Stimulated activated CD4-positive, alpha-beta T cell treated with anti-CD3 and anti-CD28 coated beads, Interleukin-1b, Interleukin-23, amount 100 ng/mL, for 4 hours (primary cell): Measurements from ENCODE around the gene PDE4C.
"Not testable (repeated sequence)": the region's sequence is repeated elsewhere in the genome, so short reads cannot be mapped to it uniquely, and the experiment has no call there.

Source experiments
- DNase-seq, 2 donors: peaks; one replicate each; pipeline ENCODE4 v3.0.0-alpha.2; 2020; ENCODE audit warnings: low read depth in 2 of 2

Gene PDE4C

DNA sequence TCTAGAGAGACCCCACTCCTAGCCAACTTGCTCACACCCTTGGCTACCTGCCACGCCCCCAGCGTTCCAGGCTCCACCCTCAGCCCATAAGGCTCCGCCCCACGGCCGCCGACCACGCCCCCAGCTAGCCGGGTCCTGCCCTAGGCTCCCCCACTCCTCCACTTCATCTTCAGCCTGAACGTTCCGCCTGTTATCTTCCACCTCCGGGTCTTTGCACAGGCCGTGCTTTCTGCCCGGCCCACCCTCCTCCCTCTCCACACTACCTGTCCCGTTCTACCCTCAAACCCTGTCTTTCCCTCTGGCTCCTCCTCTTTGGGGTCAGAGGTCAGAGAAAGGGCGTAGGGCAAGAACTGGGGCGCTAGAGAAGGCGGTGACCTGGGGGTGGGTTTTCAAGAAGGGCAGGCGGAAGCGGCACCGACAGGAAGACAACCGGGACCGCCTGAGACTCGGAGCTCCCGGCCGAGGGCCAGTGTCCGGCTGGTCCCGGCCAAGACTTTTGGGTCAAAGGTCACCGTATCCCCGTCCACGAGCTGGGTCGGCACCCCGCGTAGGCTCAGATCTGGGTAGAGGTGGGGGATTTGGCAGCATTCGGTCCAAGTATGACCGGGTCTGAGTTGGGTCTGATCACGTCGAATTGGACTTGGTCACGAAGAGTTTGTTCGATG is 2.2 kb downstream of the PDE4C start:
- DNase-seq: peak in 1 of 2 donors; percentile 21

DNA sequence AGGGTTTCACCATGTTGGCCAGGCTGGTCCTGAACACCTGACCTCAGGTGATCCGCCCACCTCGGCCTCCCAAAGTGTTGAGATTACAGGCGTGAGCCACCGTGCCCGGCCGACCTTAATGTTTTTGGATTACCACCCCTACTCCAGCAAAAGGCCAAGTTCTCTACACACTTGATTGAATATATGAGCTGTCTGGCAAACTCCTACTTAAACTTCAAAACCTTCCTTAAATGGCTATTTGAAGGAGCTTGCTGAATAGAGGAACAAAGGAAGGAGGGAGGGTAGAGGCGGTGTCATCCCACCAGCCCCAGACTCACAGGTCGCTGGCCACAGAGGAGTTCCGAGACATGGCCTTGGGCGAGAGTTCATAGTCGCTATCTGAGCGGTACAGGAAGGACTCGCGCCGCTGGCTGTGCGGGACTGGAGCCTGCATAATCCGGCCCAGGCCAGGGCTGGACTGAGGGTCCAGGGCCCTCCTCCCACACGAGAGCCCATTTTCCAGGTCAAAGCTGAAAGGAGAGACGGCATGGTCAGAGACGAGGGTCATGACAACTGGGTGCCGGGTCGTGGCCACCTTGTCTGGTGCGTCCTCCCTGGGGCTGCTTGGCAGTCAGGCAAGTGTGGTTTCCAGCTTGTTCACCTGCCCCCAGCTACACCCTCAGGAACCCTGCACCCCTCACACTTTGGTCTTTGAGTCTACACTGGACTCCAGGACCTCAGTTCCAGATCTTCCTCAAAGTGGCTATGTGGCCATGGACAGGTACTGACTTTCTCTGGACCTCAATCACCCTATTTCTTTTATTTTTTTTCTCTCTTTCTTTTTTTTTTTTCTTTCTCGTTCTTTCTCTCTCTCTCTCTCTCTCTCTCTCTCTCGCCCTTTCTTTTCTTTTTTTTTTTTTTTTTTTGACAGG is 4.2 kb downstream of the PDE4C start:
- no peak for DNase-seq

DNA sequence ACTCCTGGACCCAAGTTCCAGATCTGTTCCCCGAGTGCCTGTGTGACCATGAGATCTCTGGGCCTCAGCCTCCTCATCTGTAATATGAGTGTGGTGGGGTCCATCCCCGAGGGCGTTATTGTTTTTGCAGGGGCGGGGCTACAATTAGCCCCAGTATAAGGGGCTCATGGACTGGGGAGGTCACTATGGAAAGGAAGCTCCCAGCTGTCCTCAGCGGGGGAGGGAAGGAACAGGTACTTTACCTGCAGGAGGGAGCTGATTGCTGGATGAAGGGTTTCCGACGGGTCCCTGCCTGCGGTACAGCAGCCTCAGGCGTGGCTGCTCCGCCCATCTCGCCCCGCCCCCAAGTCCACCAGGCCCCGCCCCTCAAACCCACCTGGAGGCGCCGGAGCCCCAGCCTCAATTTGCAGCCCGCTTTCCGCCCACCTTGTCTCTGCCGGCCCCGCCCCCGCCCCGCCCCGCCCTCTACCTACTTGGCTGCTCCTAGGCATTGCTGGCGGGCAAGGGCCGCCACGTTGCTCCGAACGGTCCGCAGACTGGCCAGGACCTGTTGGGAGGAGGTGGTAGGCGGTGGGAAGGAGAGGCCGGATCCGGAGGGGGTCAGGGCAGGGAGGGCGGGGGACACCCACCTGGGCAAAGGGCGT is 5.5 kb downstream of the PDE4C start:
- DNase-seq: no peak

DNA sequence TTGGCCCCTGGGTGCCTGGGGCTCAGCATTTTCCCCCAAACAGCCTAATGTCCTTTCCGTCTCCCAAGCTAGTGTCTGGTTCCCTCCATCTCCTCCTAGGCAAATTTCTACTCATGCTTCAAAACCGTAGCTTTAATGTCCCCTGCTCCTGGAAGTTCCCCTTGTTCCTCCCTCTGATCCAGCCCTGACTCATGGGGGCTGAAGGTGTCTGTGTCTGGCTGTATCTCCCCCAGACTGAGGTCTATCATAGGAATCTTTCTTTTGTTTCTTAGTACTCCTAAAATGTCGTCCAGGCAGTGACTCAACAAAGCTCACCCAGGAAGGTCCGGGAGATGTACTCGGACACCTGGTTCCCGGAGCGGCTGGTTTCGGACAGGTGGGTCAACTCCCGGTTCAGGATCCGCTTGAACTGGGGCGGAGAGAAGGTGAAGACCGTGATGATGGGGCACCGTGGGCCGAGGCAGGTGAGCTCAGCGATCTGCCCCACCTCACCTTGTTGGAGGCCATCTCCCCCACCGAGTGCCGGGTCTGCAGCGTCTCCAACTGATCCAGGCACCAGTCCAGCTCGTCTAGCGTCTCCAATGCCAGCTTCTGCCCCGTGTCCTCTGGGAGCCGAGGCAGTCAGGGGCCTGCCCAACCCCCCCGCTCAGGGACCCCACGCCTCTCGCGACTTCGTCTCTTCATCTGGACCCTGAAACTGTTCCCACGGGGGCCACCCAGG is 6.2 kb downstream of the PDE4C start:
- no peak for DNase-seq

DNA sequence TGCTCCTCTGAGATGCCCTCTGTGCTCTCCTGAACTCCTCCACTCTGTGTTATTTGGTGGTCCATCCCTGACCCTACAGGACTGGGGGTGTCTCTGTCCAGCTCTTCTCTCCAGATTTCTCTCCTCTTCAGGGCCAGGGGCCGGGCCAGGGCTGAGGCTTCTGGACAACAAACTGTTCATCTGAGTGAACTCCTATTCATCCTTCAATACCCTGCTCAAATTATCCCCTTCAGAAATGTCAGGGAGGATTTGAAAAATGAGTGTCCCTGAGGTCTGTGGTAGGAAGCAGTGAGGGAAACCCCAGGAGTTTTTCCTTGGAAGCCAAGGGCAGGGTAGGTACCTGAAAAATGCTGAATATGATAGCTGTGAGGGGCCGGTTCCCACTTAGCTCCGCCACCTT is 7.6 kb downstream of the PDE4C start:
- DNase-seq: no peak

DNA sequence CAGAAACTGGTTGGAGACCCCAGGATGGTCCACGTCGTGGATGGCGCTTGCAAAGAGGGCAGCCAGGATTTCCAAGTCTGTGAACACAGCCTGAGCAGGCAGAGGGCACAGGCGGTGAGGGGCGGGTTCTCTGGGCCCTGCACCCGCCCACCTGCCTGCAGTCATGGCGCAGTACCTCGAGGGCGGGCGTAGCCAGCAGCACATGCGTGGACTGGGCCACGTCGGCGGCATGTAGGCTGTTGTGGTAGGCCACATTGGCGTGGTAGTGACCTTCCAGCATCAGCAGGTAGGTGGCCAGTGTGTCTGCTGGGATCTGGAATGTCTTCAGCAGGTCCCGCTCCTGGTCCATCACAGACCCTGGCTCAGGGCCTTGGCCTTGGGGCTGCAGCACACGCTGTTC is 8.1 kb downstream of the PDE4C start:
- no peak for DNase-seq

DNA sequence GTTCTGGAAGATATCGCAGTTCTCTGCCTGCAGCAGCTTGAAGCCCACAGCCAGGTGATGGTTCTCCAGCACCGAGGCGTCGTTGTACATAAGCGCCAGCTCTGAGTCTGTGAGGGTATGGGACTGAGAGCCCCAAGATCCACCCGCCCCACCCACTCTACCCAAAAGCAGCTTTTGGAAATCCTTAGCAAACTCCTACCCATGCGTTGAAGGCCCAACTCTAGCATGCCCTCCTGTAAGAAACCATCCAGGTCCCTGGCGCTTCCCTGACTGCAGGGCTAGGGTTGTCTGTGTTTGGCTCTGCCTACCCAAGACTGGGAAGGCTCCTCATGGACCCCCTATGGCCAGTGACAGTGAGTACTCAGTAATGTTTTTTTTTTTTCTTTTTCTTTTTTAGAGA is 9.4 kb downstream of the PDE4C start:
- DNase-seq: no peak

DNA sequence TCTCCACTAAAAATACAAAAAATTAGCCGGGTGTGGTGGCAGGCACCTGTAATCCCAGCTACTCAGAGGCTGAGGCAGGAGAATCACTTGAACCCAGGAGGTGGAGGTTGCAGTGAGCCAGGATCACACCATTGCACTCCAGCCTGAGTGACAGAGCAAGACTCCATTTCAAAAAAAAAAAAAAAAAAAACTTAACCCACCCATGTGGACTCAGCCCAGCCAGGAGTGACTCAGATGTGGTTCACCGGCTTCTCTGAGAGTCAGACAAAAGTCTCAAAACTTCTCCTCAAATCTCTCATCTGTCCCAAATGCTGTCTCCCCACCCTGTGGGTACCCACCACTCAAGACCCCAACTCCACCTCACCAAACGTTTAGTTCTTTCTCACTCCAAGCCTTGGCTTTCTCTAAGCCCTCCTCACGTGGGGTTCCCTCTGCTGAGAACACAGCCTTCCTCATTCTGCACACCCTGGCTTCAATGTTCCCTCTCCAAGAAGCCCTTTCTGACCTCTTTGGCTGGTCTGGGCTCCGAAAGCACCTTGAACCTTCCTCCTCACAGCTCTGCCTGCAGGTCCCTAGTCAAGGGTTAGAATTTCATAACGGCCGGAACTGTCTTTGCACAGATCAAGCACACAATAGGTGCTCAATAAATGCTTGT is 11.3 kb downstream of the PDE4C start:
- DNase-seq: no peak

DNA sequence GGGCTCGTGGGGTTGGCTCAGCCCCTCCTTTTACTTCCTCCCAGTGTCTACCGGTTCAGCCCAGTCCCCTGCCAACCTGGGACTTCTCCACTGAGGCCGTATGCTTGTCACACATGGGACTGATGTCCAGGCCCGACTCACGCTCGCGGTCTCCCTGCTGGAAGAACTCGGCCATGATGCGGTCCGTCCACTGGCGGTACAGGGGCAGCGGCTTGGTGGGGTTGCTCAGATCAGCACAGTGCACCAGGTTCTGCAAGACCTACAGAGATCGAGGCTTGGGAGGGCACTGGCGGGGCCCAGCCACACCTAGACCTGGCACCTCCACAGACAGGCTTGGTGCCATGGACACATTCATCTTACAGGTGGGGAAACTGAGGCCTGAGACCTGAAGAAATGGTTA is 14.6 kb downstream of the PDE4C start:
- no peak for DNase-seq

DNA sequence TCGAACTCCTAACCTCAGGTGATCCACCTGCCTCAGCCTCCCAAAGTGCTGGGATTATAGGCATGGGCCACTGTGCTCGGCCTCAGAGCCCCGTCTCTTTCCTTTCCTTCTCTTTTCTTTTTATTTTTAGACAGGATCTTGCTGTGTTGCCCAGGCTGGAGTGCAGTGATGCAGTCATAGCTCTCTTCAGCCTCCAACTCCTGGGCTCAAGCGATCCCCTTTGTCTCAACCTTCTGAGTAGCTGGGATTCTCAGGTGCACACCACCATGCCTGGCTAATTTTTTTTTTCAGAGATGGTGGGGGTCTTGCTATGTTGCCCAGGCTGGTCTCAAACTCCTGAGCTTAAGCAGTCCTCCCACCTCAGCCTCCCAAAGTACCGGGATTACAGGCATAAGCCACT is 16.3 kb downstream of the PDE4C start:
- not testable (repeated sequence) for DNase-seq

DNA sequence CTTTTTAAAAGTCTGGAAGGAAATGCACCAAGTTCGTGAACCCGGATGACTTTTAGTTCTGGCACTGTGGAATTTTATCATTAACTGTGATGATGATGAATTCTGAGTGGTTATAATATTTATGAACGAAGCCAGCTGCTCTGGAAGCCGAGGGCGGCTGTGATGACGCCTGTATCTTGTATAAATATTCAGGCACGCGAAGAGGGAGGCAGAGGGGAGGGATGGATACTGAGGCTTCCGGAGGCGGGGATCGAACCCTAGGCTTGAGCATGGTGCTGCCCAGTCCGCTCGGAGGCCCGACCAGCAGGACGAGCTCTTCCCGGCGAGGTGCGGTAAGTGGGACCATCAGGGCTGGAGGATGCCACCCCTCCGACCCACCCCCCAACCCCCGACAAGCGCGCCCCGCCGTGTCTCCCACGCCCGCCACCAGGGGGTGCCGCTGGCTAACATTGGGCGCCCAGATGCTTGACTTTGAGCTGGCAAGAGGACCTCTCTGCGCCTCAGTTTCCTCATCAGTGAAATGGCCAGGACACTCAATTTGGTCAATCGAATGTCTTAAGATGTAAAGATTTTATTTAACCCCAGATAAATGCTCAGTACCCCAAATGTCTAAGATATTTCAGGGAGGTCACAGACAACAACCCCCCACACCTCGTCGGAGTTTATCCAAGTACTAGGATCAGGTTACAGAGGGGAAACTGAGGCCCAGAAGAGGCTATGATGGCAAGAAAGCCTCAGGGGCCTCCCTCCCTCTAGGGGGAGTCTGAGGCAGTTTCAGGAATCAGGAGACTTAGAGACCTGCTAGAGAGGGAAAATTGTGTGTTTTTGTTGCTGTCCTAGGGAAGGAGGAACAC is 17.9 kb downstream of the PDE4C start:
- DNase-seq: peak in 1 of 2 donors; percentile 57

DNA sequence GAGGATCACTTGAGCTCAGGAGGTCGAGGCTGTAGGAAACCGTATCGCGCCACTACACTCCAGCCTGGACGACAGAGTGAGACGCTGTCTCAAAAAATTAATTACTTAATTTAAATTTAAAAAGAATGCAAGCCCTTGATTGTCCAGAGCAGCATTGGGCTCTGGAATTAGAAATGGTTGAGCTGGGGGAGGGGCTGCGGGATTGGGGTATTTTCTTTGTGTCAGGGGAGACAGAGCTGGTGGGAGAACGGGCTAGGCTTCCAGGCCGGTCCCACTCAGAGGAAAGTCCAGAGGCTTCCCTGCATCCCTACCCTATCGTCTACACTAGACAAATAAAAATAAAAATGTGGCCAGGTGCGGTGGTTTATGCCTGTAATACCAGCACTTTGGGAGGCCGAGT is 20.2 kb downstream of the PDE4C start:
- DNase-seq: no peak

DNA sequence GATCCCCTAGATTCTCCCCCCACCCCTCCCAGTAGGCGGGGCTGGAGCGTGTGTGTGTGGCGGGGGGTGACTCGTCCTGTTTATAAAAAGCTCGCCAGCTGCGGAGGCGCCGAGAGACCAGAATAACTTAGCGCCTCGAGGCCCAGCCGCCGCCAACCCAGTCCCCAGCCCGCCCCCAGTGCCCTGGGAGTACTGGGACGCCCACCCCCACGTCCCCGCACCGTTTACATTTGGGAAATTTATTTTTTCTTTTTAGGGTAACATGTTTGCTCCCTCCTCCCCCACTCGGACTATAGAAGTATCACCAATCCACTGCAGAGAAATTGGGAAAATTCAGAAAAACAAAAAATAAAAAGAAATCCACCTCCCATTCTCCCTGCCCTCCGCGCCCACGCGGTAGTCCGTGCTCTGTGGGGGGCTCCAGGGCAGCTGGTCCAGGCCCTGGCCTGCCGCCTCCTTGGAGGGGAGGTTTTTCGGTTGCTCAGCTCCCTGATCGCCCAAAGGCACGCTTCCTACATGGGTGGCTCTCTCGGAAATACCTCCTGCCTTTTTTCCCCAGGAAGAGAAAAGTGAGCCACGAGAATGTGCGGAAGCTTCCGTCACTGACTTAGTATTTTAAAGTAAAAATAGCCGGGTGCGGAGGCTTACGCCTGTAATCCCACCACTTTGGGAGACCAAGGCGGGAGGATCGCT is 20.9 kb downstream of the PDE4C start:
- peak in 1 of 2 donors; percentile 38 for DNase-seq

DNA sequence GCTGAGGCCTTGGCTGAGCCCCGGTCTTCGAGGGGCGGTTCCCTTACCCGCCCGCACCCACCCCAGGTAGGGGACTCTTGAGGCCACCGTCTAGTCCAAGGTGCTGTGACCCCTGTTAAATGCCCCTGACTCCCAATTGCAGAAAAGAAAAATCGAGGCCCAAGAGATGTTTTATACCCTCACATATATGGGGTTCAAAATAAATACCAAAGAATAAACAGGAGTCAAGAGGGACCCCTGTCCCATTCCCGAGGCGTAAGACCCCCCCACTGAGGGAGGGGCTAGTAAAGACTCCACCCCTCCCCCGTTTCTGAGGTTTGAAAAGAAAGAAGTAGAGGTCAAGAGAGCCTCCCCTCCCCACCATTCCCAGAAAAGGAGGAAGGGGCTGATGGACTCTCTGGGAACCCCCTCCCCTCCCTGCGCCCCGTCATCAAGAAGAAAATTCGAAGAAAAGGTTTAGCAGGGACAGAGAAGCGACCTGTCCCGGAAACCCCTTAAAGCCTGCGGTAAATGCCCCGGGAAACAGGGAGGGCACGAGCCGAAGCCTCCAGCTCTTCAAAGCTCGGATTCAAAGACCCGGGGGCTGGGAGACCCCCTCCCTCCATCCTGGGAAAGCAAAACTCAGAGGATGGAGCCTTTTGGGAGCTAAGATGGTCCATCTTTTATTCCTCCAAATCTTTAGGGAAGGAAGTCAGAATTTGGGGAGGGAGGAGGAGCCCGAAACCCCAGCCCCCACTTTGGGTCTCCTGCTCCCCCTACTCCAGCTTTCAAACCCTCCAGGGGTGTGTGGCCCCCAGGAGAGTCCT is 21.6 kb downstream of the PDE4C start:
- peak in 1 of 2 donors; percentile 44 for DNase-seq

DNA sequence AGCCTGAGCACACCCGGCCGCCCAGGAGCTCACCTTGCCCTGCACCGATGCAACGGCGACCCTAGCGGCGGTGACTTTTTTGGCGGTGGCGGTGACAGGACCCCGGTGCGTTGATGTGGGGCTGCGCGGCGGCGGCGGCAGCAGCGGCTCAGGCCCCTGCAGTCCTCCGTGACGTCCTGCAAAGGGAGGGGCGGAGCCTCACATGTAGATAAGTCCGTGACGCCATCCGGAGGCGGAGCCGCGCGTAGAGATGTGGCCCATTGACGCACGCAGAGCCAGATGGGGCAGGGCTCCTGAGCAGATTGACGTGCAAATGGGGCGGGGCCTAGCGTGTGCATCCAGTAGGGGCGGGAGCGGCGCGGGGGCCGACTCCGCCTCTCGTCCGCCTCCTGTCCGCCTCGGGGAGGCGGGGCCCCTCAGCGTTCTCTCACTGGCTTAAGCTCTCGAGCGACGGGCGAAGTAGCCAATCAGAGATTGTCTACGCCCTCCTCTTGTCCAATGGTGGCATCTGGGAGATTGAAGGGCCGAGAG is 22.3 kb downstream of the PDE4C start, which contains the start of gene RAB3A:
Gene RAB3A (minus strand): TSS at position 180 of the 531 bp plus-strand sequence. CDS start 1,302 bp downstream, outside the sequence.
- DNase-seq: peak; percentile 98 to 99

DNA sequence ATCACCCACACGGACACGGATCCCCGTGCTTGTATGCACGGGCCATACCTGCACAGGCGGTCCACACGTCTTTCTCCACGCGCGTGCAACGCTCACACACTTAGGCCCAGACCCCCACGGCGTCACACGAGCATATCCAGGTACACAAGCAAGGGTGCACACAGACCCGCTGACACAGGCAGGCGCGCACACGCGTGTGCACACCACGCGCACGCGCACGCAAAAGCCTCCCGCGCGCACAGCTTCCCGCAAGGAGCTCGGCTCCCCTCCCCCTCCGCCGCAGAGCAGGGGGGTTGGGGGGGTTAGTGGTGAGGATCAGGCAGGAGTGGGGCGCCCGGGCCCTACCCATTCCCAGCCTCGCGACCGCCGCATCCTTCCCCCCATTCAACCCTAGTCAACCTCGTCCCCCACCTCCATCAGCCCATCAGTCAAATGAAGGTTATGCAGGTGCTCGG is 22.8 kb downstream of the PDE4C start:
- DNase-seq: peak in 1 of 2 donors; percentile 29

DNA sequence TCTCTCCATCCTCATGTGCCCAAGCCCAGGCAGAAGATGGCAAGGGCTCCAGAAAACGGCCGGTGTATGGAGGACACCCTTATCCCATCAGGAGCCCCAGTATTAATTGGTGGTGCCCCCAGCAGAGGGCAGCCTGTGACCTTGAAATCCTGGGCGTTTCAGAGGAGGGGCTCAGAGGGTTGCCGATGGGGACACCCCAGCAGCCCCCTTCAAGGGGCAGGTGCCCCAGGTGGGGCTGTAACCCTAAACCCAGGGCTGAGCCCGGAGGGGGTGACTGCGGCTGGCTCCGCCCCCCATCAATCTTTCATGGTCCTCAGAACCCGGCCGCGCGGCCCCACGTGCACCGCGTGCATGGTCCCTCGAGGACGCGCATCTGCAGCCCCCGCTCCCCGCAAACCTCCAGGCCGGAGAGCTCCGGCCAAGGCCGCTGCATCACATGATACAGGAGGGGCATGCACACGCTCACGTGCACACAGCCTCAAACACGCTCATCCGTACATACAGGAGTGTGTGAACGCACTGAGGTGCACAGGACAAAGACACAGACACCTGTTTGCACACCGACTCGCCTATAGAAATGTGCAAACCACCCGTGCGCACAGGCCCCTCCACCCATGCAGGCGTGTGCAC is 23.3 kb downstream of the PDE4C start:
- DNase-seq: no peak

DNA sequence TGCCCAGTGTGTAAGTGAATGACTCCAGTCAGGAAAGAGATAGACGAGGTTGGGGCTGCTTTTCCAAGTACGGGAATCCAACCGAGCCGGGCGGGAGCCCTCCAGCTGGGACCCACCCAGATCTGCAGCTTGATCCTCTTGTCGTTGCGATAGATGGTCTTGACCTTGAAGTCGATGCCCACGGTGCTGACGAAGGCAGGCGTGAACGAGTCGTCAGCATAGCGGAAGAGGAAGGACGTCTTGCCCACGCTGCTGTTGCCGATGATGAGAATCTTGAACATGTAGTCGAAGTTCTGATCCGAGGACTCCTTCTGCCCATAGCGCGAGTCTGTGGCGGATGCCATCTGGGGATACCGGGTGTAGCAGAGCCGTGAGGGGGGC is 23.9 kb downstream of the PDE4C start:
- no peak for DNase-seq
